ENCODE data around the gene SERPINA6. TPM values are rescaled to one million over a fixed set of nuclear protein-coding genes. Genes with fewer than 3 reads are reported as not detected.
"Not testable (repeated sequence)": the region's sequence is repeated elsewhere in the genome, so short reads cannot be mapped to it uniquely, and the experiment has no call there.

SERPINA6 gene
- polyA plus RNA-seq, 4 donors: 2.1 to 11.2 (median 7.6) TPM

DNA sequence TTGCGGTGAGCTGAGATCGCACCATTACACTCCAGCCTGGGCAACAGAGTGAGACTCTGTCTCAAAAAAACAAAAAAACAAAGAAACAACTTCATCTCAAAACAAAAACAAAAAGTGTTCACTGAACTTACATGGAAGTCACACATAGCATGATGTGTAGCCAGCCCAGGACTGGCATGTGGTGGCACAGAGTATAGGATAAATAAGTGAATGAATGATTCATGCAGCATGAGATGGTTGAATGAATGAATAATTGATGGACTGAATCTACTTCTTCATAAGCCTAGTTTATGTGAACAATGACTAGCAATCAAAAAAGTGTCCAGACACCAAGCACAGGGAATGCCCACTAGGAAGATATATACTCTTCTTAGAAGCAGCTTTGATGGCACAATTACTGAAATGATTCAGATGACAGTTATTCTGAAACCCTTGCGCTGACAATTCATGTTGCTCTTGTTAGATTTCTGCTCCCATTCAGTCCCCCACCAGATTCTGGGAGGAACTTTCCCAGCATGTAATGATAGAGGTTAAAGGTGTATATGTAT, 31.6 kb upstream of the SERPINA6 start:
- DNase-seq (ENCODE audit: low read depth in 4 of 4, low spot score in 2 of 4): no peak

- not testable (repeated sequence) for DNase-seq (ENCODE audit: low read depth in 4 of 4, low spot score in 2 of 4)
Measured at GRCh38 chr14:94354190-94354589, 31.1 kb upstream of the SERPINA6 start.

GRCh38 chr14:94349276-94349675, 26.1 kb upstream of the SERPINA6 start:
- no peak for DNase-seq (ENCODE audit: low read depth in 4 of 4, low spot score in 2 of 4)

- no peak for DNase-seq (ENCODE audit: low read depth in 4 of 4, low spot score in 2 of 4)
Measured at GRCh38 chr14:94348836-94349235, 25.7 kb upstream of the SERPINA6 start.

GRCh38 chr14:94346841-94347240, 23.7 kb upstream of the SERPINA6 start:
- DNase-seq (ENCODE audit: low read depth in 4 of 4, low spot score in 2 of 4): no peak

GRCh38 chr14:94346065-94346786, 23.1 kb upstream of the SERPINA6 start:
- DNase-seq (ENCODE audit: low read depth in 4 of 4, low spot score in 2 of 4): not testable (repeated sequence)

GRCh38 chr14:94345344-94346064, 22.4 kb upstream of the SERPINA6 start:
- DNase-seq (ENCODE audit: low read depth in 4 of 4, low spot score in 2 of 4): no peak

- no peak for DNase-seq (ENCODE audit: low read depth in 4 of 4, low spot score in 2 of 4)
Measured at GRCh38 chr14:94344389-94344788, 21.3 kb upstream of the SERPINA6 start.

DNA sequence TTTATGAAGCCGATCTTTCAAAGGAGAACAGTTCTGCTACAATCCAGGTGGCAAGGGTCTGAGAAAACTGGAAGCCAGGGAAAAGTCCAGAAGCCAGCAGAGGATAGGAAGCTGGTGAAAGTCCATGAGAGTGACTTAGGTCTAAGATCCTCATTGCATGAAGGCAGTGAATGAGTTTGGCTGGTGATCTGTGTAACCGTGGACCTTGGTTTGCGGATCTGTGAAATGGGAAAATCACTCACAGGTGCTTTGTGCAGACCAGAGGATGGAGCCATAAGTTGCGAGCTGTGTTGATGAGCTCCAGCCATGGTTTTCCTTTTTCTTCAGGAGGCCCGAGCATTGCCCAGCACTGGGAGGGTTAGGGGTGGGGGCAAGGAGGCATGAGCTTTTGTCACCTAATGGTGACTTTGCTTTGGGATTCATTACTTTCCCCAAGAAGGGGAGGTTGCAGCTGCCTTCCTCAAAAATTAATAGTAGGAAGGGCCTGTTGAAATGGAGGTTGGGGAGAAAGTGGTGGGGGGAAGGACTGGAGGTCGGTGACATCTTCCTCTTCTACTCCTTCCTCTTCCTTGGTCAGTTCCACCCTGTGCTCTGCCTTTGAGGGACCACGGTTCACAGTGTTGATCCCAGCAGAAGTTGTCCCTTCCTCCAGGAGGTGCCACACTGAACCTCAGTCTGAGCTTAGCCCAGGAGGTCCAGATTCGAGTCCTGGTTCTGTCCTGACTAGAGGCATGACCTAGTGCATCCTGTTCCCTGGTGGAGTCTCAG, 20.3 kb upstream of the SERPINA6 start:
- DNase-seq (ENCODE audit: low read depth in 4 of 4, low spot score in 2 of 4): no peak

DNA sequence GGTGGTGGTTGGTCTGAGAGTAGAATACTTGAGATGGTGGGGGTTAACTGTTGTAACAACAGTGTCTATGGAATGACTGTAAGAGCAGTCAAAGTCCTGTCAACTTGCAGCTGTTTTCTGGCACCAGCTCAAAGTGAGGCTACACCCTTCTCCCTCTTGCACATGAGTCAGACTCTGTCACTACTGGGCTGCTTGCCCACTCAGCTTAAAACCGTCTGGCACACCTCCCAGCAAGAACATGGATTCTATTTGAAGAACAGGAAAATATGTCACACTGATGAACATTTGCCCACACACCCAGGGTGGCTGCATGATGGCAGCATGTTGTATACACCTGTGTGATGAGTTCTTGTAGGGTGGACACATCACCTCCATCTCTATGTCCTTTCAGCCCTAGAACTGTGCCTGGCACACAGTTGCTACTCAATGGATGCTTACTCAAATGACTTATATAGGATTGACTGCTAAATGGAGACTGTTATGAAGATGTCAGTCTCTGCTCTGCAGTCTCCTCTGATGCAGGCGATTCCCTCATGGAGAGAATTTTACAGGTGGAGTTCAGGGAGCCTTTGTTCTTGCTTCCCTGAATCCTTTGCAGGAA, 19.3 kb upstream of the SERPINA6 start:
- DNase-seq (ENCODE audit: low read depth in 4 of 4, low spot score in 2 of 4): peak in 1 of 4 donors; percentile 28

DNA sequence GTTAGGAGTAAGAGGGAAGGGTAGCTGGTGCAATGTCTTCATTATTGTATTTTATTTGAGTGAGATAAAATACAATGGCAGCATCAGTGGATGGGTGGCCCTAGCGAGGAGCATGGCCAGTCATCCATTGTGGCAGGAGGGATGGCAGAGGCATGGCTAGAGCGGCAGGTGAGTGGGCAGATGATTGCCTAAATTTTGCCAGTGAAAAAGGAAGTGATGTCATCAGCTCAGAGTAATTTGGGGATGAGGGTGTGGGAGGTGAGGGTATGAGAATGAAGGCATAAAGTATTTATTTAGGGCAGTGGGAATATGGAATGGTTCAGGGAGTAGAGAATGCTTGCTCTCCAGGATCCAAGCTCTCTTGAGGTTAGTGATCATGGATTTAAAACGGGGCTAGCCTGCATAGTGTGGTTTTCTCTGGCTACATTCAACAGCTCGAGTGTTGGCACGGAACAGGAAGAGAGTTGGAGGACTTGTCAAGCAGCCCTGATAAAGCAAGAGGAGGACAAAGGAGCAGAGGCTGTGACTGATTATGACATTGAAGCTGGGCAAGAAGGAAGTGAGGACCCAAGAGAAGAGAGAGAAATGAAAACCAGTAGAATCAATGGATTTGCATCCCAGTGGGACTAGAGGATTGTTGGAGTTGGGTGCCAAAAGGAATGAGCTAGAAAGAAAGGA, 18.7 kb upstream of the SERPINA6 start:
- DNase-seq (ENCODE audit: low read depth in 4 of 4, low spot score in 2 of 4): no peak

DNA sequence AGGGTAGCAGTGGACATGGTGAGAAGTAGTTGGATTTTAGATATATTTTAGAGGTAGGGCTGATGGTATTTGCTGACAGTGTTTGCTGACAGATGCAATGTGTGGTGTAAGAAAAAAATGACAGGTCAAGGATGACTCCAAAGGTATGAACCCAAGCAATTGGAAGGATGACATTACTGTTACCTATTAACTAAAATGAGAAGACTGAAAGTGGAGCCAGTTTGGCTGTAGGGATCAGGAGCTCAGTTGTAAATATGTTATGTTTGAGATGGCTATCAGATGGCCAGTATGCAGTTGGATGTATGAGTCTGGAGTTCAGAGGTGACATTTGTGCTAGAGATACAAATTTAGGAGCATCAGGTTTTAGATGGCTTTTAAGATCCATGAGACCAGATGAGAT, 17.4 kb upstream of the SERPINA6 start:
- DNase-seq (ENCODE audit: low read depth in 4 of 4, low spot score in 2 of 4): no peak

- DNase-seq (ENCODE audit: low read depth in 4 of 4, low spot score in 2 of 4): no peak
Measured at GRCh38 chr14:94338023-94338422, 14.9 kb upstream of the SERPINA6 start.

- no peak for DNase-seq (ENCODE audit: low read depth in 4 of 4, low spot score in 2 of 4)
Measured at GRCh38 chr14:94337274-94337673, 14.1 kb upstream of the SERPINA6 start.

DNA sequence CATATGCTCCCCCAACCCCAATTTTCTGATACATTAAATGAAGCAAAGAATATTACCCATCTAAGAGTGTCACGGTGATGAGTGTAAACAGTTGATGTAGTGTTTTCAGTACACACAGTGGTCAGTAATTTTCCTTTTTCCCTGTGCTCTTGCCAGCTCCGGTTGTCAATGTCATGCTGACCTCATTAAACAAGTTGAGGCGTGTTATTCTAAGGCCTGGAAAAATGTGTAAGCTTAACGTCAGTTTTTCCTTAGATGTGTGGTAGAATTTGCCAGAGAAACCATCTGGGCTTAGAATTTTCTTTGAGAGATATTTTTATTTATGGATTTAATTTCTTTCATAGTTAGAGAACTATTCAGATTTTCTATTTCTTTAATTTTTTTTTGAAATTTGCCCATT, 11.7 kb upstream of the SERPINA6 start:
- no peak for DNase-seq (ENCODE audit: low read depth in 4 of 4, low spot score in 2 of 4)

DNA sequence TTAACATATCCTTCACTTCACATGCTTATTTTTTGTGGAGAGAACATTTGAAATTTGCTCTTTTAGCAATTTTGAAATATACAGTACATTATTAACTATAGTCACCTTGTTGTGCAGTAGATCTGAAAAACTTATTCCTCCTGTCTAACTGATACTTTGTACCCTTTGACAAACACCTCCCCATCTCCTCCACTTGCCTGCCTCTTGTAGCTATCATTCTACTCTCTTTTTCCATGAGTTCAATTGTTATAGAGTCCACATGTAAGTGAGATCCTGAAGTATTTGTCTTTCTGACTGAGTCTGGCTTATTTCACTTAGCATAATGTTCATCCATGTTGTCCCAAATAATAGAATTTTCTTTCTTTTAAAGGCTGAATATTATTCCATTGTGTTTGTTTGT, 9.5 kb upstream of the SERPINA6 start:
- no peak for DNase-seq (ENCODE audit: low read depth in 4 of 4, low spot score in 2 of 4)

GRCh38 chr14:94332063-94332583, 9.0 kb upstream of the SERPINA6 start:
- no peak for DNase-seq (ENCODE audit: low read depth in 4 of 4, low spot score in 2 of 4)

GRCh38 chr14:94331462-94331861, 8.3 kb upstream of the SERPINA6 start:
- no peak for DNase-seq (ENCODE audit: low read depth in 4 of 4, low spot score in 2 of 4)

DNA sequence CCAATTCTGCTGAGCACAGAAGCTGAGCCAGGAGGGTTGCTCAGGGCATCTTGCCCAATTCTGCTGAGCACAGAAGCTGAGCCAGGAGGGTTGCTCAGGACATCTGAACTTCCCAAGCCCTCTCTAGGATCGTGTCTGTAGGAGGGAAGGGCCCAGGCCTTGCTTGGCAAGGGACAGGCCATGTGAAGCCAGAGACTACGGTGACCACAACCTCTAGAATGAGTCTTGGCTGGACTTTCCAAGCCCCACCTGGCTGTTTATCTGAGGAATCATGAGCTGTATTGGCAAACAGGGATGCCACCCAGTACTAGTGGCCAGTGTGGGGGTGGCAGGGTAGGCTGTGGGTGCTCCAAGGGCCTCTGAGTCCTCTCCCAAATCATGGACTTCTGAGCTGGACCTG, 7.7 kb upstream of the SERPINA6 start:
- DNase-seq (ENCODE audit: low read depth in 4 of 4, low spot score in 2 of 4): no peak

DNA sequence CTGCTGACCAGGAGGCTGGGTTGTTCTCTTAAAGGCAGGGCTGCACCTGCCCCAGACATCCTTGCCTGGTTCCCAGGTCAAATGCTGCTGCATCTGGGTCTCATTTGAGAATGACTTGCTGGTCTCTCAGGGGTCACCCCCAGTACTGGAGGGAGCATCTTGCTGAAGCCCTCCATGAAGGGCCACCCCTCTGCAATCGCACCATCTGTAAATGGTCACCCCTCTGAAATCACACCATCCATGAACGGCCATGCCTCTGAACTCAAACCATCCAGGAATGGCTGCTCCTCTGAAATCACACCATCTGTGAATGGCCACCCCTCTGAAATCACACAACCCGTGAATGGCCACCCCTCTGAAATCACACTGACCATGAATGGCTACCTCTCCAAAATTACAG, 7.3 kb upstream of the SERPINA6 start:
- no peak for DNase-seq (ENCODE audit: low read depth in 4 of 4, low spot score in 2 of 4)
